ENCODE measurements around the gene COL6A6.

GRCh38 chr3:130506031-130506430 is 10.9 kb upstream of the COL6A6 start:
- no peak for TF ChIP-seq POLR2A (IDR thresholded peaks at IDR 0.05)
- no peak for TF ChIP-seq POLR2AphosphoS5 (IDR thresholded peaks at IDR 0.05)
